Measurements from ENCODE around the gene OR51A7. TPM values are rescaled to one million over a fixed set of nuclear protein-coding genes. Genes with fewer than 3 reads are reported as not detected.
"Not testable (repeated sequence)": the region's sequence is repeated elsewhere in the genome, so short reads cannot be mapped to it uniquely, and the experiment has no call there.

The OR51A7 gene
- total RNA-seq, 1 experiment from 2014 or later, result not detected

GRCh38 chr11:4955613-4956012 is 52.0 kb downstream of the OR51A7 start, which contains the start of gene OR51A2:
Gene OR51A2, minus strand, starts transcription at chr11:4955713. Its CDS starts 0 bp downstream, at chr11:4955713.
- DNase-seq (ENCODE audit: low spot score), result not testable (repeated sequence)

GRCh38 chr11:4957396-4957795 is 53.8 kb downstream of the OR51A7 start:
- DNase-seq (ENCODE audit: low spot score), result no peak

Other genes starting within 250 kb of the OR51A7 start
- 0.37 and 1.2 TPM in 2 replicates for gene OR51E2, start 205.9 kb upstream of the OR51A7 start, total RNA-seq (2014; rRNA removed; shearing (Covaris generic))
- gene MMP26, start 199.0 kb upstream of the OR51A7 start, total RNA-seq (2014; rRNA removed; shearing (Covaris generic)), result not detected in 2 replicates
- gene OR51F1, start 133.8 kb upstream of the OR51A7 start, total RNA-seq (2014; rRNA removed; shearing (Covaris generic)), result not detected in 2 replicates
- gene OR52R1, start 99.4 kb upstream of the OR51A7 start, total RNA-seq (2014; rRNA removed; shearing (Covaris generic)), result not detected in 2 replicates
- not detected in 2 replicates for gene OR51F2, start 82.5 kb upstream of the OR51A7 start, total RNA-seq (2014; rRNA removed; shearing (Covaris generic))
- not detected in 2 replicates for gene OR51S1, start 54.6 kb upstream of the OR51A7 start, total RNA-seq (2014; rRNA removed; shearing (Covaris generic))
- not detected in 2 replicates for gene OR51T1, start 21.9 kb upstream of the OR51A7 start, total RNA-seq (2014; rRNA removed; shearing (Covaris generic))
- gene OR51G2, start 15.6 kb downstream of the OR51A7 start, total RNA-seq (2014; rRNA removed; shearing (Covaris generic)), result not detected in 2 replicates
- not detected in 2 replicates for gene OR51G1, start 20.6 kb downstream of the OR51A7 start, total RNA-seq (2014; rRNA removed; shearing (Covaris generic))
- gene OR51A4, start 43.8 kb downstream of the OR51A7 start, total RNA-seq (2014; rRNA removed; shearing (Covaris generic)), result not detected in 2 replicates
- gene OR51A2, start 51.9 kb downstream of the OR51A7 start, total RNA-seq (2014; rRNA removed; shearing (Covaris generic)), result not detected in 2 replicates
- gene OR51L1, start 91.1 kb downstream of the OR51A7 start, total RNA-seq (2014; rRNA removed; shearing (Covaris generic)), result not detected in 2 replicates
- not detected in 2 replicates for gene OR52J3, start 142.7 kb downstream of the OR51A7 start, total RNA-seq (2014; rRNA removed; shearing (Covaris generic))
- 0.23 and 1.8 TPM in 2 replicates for gene OR52E2, start 155.8 kb downstream of the OR51A7 start, total RNA-seq (2014; rRNA removed; shearing (Covaris generic))
- not detected in 2 replicates for gene OR52E1, start 165.8 kb downstream of the OR51A7 start, total RNA-seq (2014; rRNA removed; shearing (Covaris generic))
- gene OR52A5, start 234.6 kb downstream of the OR51A7 start, total RNA-seq (2014; rRNA removed; shearing (Covaris generic)), result not detected in 2 replicates